HEK293T (cell line): Measurements from ENCODE around the gene GJB2.

ENCODE experiments used
- CTCF ChIA-PET: fragments of 350-600 bp; formaldehyde crosslinking; extraction: SDS; loops from one replicate; lab custom pipeline; 2021; ENCODE audit warnings: antibody characterized with exemption, inconsistent platforms; lab: Yijun Ruan, JAX
- POLR2A ChIA-PET: fragments of 350-600 bp; formaldehyde crosslinking; extraction: SDS; loops from one replicate; lab custom pipeline; 2020; ENCODE audit warnings: antibody characterized with exemption, inconsistent platforms; lab: Yijun Ruan, JAX
- DNase-seq: peaks from one replicate; pipeline ENCODE4 v3.0.0; 2012; ENCODE audit warnings: mixed read lengths; ENCODE audit errors: extremely low spot score
- ARNT ChIP-seq: fragments of 450-650 bp; IDR thresholded peaks from 2 replicates; pipeline ENCODE4 v1.6.1; 2017; ENCODE audit warnings: mild to moderate bottlenecking
- BHLHE40 ChIP-seq: fragments of 450-650 bp; IDR thresholded peaks from 2 replicates; pipeline ENCODE4 v1.6.1; 2016; ENCODE audit warnings: mild to moderate bottlenecking, moderate library complexity, borderline replicate concordance
- CTBP1 ChIP-seq: fragments of 450-650 bp; IDR thresholded peaks from 2 replicates; pipeline ENCODE4 v1.6.1; 2016; ENCODE audit warnings: borderline replicate concordance
- ELF4 ChIP-seq: fragments of 450-650 bp; IDR thresholded peaks from 2 replicates; pipeline ENCODE4 v1.6.1; 2017; ENCODE audit warnings: antibody characterized with exemption
- FOXA1 ChIP-seq: fragments of 450-650 bp; IDR thresholded peaks from 2 replicates; pipeline ENCODE4 v1.6.1; 2016; ENCODE audit warnings: mild to moderate bottlenecking
- FOXK2 ChIP-seq: fragments of 450-650 bp; IDR thresholded peaks from 2 replicates; pipeline ENCODE4 v1.6.1; 2016; ENCODE audit warnings: mild to moderate bottlenecking
- FOXM1 ChIP-seq: fragments of 450-650 bp; IDR thresholded peaks from 2 replicates; pipeline ENCODE4 v1.6.1; 2017; ENCODE audit warnings: mild to moderate bottlenecking, borderline replicate concordance
- HDGF ChIP-seq: fragments of 450-650 bp; IDR thresholded peaks from 2 replicates; pipeline ENCODE4 v1.6.1; 2017; ENCODE audit warnings: antibody characterized with exemption, borderline replicate concordance
- L3MBTL2 ChIP-seq: fragments of 450-650 bp; conservative IDR thresholded peaks from 2 replicates; pipeline ENCODE4 v1.6.1; 2016; ENCODE audit warnings: mild to moderate bottlenecking
- LEF1 ChIP-seq: fragments of 450-650 bp; IDR thresholded peaks from 2 replicates; pipeline ENCODE4 v1.6.1; 2017; ENCODE audit warnings: mild to moderate bottlenecking, borderline replicate concordance
- NFRKB ChIP-seq: fragments of 450-650 bp; IDR thresholded peaks from 2 replicates; pipeline ENCODE4 v1.6.1; 2016; ENCODE audit warnings: mild to moderate bottlenecking, moderate library complexity
- SP1 ChIP-seq: fragments of 450-650 bp; IDR thresholded peaks from 2 replicates; pipeline ENCODE4 v1.6.1; 2017
- SUZ12 ChIP-seq: fragments of 450-650 bp; IDR thresholded peaks from 2 replicates; pipeline ENCODE4 v1.6.1; 2016; ENCODE audit warnings: mild to moderate bottlenecking
- TARDBP ChIP-seq: fragments of 450-650 bp; IDR thresholded peaks from 2 replicates; pipeline ENCODE4 v1.6.1; 2016
- ZNF384 ChIP-seq: fragments of 450-650 bp; IDR thresholded peaks from 2 replicates; pipeline ENCODE4 v1.6.1; 2016
- TF ChIP-seq, protein P1 (sequence below): fragments of 450-650 bp; IDR thresholded peaks from 2 replicates; pipeline ENCODE4 v1.6.1; 2016

GJB2 gene

DNA sequence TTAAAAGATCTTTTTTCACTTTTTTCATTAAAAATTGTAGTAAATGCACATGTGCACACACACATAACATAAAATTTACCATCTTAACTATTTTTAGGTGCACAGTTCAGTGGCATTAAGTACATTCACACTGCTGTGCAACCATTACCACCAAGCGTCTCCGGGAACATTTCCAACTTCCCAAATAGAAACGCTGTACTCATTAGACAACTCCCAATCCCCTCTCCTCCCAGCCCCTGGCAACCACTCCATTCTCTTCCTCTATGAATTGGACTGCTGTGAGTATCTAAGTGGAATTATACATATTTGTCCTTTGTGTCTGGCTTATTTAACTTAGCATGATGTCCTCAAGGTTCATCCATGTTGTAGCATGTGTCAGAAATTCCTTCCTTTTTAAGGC lies 11.6 kb downstream of the GJB2 start:
- CTCF ChIA-PET: interaction anchor here (0.6 to 0.7 kb wide), 2 partner anchors 16 to 746 kb away, joined by 3 to 4 read pairs; no protein-coding TSS in a partner anchor
- TF ChIP-seq, protein P1, sequence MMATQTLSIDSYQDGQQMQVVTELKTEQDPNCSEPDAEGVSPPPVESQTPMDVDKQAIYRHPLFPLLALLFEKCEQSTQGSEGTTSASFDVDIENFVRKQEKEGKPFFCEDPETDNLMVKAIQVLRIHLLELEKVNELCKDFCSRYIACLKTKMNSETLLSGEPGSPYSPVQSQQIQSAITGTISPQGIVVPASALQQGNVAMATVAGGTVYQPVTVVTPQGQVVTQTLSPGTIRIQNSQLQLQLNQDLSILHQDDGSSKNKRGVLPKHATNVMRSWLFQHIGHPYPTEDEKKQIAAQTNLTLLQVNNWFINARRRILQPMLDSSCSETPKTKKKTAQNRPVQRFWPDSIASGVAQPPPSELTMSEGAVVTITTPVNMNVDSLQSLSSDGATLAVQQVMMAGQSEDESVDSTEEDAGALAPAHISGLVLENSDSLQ: no peak
- TF ChIP-seq FOXM1: no peak
- no peak for TF ChIP-seq ZNF384
- no peak for TF ChIP-seq SUZ12
- no peak for TF ChIP-seq BHLHE40

GRCh38 chr13:20178156-20178555 lies 14.6 kb downstream of the GJB2 start:
- CTCF ChIA-PET: interaction anchor here (0.9 kb wide), 1 partner anchor 19 kb away, joined by 3 read pairs; no protein-coding TSS in a partner anchor
- no peak for DNase-seq
- TF ChIP-seq FOXM1: no peak
- no peak for TF ChIP-seq SP1
- TF ChIP-seq BHLHE40: no peak
- no peak for TF ChIP-seq ELF4
- TF ChIP-seq L3MBTL2: no peak
- TF ChIP-seq FOXK2: no peak
- TF ChIP-seq LEF1: no peak
- no peak for TF ChIP-seq TARDBP
- no peak for TF ChIP-seq NFRKB
- TF ChIP-seq ZNF384: no peak
- TF ChIP-seq, protein P1: no peak
- TF ChIP-seq HDGF: no peak
- no peak for TF ChIP-seq FOXA1
- TF ChIP-seq ARNT: no peak

More for the DNA sequence above, 11.6 kb downstream of the GJB2 start:
- DNase-seq: no peak
- POLR2A ChIA-PET: interaction anchor here (0.6 kb wide), 1 partner anchor 521 kb away, joined by 3 read pairs; no protein-coding TSS in a partner anchor

GRCh38 chr13:20177049-20177831 lies 15.5 kb downstream of the GJB2 start:
- ChIA-PET POLR2A (no interaction called here), CTCF (no interaction called here)
- no peak for DNase-seq
- TF ChIP-seq CTBP1: no peak
- TF ChIP-seq FOXK2: no peak
- TF ChIP-seq ZNF384: no peak
- TF ChIP-seq NFRKB: no peak
- TF ChIP-seq BHLHE40: no peak
- TF ChIP-seq, protein P1: no peak
- no peak for TF ChIP-seq ELF4
- TF ChIP-seq SUZ12: no peak
- no peak for TF ChIP-seq SP1
- no peak for TF ChIP-seq HDGF
- no peak for TF ChIP-seq TARDBP

More at GRCh38 chr13:20178156-20178555, 14.6 kb downstream of the GJB2 start:
- POLR2A ChIA-PET: interaction anchor here (1.1 kb wide), 1 partner anchor 51 kb away, joined by 3 read pairs; no protein-coding TSS in a partner anchor

GRCh38 chr13:20175907-20176652 lies 16.7 kb downstream of the GJB2 start:
- CTCF ChIA-PET: no interaction called here
- no peak for DNase-seq
- TF ChIP-seq ZNF384: no peak
- no peak for TF ChIP-seq LEF1
- no peak for TF ChIP-seq SUZ12
- no peak for TF ChIP-seq TARDBP
- no peak for TF ChIP-seq SP1
- TF ChIP-seq FOXK2: no peak
- no peak for TF ChIP-seq HDGF
- TF ChIP-seq BHLHE40: no peak
- TF ChIP-seq, protein P1: no peak
- no peak for TF ChIP-seq ARNT
- no peak for TF ChIP-seq ELF4
- POLR2A ChIA-PET: no interaction called here

GRCh38 chr13:20175406-20175794 lies 17.3 kb downstream of the GJB2 start:
- no peak for TF ChIP-seq SP1
- no peak for TF ChIP-seq FOXM1
- TF ChIP-seq CTBP1: no peak
- TF ChIP-seq, protein P1: no peak
- no peak for TF ChIP-seq NFRKB
- TF ChIP-seq ARNT: no peak
- no peak for TF ChIP-seq BHLHE40
- no peak for TF ChIP-seq L3MBTL2
- TF ChIP-seq TARDBP: no peak
- no peak for TF ChIP-seq LEF1
- no peak for TF ChIP-seq SUZ12
- no peak for TF ChIP-seq HDGF
- no peak for TF ChIP-seq ZNF384
- no peak for TF ChIP-seq FOXK2
- no peak for TF ChIP-seq ELF4
- no peak for DNase-seq
- POLR2A ChIA-PET: interaction anchor here (0.6 kb wide), 1 partner anchor 307 kb away, joined by 3 read pairs; no protein-coding TSS in a partner anchor
- CTCF ChIA-PET: no interaction called here
